Esophagus muscularis mucosa (tissue), 3 donors: ENCODE data around the gene GOLGA2.

ENCODE experiments used
- CTCF ChIP-seq, 3 experiments: fragments of 200-600 bp in 2 of 3; fragments of 450-650 bp in 1 of 3; sonication (generic) in 2 of 3; IDR thresholded peaks; one replicate each; pipeline ENCODE4 v1.5.1; 2017 to 2019; ENCODE audit warnings: antibody characterized with exemption in 3 of 3, mild to moderate bottlenecking in 2 of 3, moderate library complexity in 1 of 3
- POLR2A ChIP-seq: fragments of 450-650 bp; IDR thresholded peaks from one replicate; pipeline ENCODE4 v1.6.1; 2017; ENCODE audit warnings: antibody characterized with exemption, moderate library complexity, mild to moderate bottlenecking, low read depth
- POLR2AphosphoS5 ChIP-seq, 2 donors: sonication (generic); formaldehyde crosslinking; IDR thresholded peaks; one replicate each; pipeline ENCODE4 v1.6.1; 2017; ENCODE audit warnings: antibody characterized with exemption in 2 of 2

- no peak for TF ChIP-seq POLR2A
- TF ChIP-seq CTCF (IDR thresholded peaks at IDR 0.05): no peak
- TF ChIP-seq POLR2AphosphoS5 (IDR thresholded peaks at IDR 0.05): no peak
Observed at GRCh38 chr9:128262687-128263086, 13.1 kb downstream of the GOLGA2 start.
